ENCODE results near the gene CD47.

CD47 gene

DNA sequence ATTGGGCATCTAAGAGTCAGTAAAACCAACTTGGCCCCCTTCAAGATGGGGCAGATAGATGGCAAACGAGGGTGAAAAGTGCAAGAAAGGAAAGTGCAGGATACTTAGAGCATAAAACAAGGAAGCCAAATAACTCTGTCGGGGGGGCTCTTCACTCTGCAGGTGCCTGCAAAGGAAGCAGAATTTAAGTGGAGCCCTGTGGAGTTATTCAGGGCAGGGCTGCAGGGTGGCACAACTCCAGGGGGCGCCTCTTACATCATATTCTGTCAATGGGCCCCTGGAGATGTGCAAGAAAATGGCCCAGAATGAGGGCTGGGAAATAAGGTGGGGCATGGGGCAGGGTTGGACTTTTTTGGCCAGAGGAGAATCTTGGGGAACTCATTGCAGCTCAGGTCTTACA is 69.7 kb downstream of the CD47 start:
- H3K27me3 ChIP-seq (ENCODE audit: control insufficient read depth, insufficient read depth, low read length) = no peaks in the 10 kb centered on the region
- H3K36me3 ChIP-seq (ENCODE audit: control insufficient read depth, low read depth, low read length) = no peaks in the 10 kb centered on the region
- H3K9me3 ChIP-seq (ENCODE audit: control insufficient read depth, low read depth, low read length) = no peaks in the 10 kb centered on the region
- H3K9ac ChIP-seq (ENCODE audit: low read length) = no peak overlapping the region
- H3K27ac ChIP-seq (ENCODE audit: low read length) = no peak overlapping the region
- H3K4me3 ChIP-seq (ENCODE audit: low read length) = no peak overlapping the region
- peaks cover 15% of the 10 kb centered on the region for H3K4me1 ChIP-seq (ENCODE audit: control insufficient read depth, low read depth, low read length)

DNA sequence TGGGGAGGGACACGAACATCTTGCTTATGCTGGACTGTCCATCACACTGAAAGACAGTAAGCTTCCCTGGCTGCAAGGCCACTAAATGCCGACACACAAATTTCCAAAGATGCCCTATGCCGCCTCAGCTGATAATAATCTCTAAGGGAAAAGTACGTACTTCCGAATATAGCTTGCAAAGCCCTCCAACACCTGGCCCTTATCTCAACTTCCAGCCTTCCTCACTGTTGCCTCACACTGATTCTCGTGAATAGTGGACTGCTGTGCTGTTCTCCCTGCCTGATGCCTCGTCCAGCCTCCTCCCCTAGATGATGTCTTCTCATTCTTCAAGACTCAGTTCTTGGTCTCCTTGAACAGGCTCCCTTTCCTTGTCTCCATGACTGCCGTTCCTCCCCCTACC is 72.3 kb downstream of the CD47 start:
- H3K36me3 ChIP-seq (ENCODE audit: control insufficient read depth, low read depth, low read length) = no peaks in the 10 kb centered on the region
- H3K9me3 ChIP-seq (ENCODE audit: control insufficient read depth, low read depth, low read length) = no peaks in the 10 kb centered on the region
- no peak overlapping the region for H3K4me3 ChIP-seq (ENCODE audit: low read length)
- no peak overlapping the region for H3K9ac ChIP-seq (ENCODE audit: low read length)
- no peaks in the 10 kb centered on the region for H3K27me3 ChIP-seq (ENCODE audit: control insufficient read depth, insufficient read depth, low read length)
- H3K27ac ChIP-seq (ENCODE audit: low read length) = no peak overlapping the region
- H3K4me1 ChIP-seq (ENCODE audit: control insufficient read depth, low read depth, low read length) = peaks cover 23% of the 10 kb centered on the region

DNA sequence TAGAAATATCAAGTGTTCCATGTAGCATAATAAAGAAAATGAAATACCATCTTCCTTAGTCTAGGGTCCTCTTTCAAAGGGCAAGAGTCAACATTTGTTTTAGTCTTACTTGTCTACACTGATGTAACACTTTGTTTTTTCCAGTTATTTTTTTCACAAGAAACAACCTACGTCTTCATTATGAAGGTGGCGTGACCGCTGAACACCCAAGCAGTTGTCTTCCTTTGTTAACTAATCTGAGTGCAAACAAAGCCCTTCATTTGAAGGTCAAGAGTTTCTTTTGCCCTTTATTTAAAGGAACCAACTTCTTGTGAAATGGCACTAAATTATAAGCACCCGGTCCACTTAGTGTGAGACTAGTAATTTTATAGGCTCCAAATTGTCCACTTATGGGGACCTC is 73.2 kb downstream of the CD47 start:
- Histone ChIP-seq H3K9ac (ENCODE audit: low read length) (no peak overlapping the region), H3K27me3 (ENCODE audit: control insufficient read depth, insufficient read depth, low read length) (no peaks in the 10 kb centered on the region), H3K36me3 (ENCODE audit: control insufficient read depth, low read depth, low read length) (no peaks in the 10 kb centered on the region), H3K9me3 (ENCODE audit: control insufficient read depth, low read depth, low read length) (no peaks in the 10 kb centered on the region), H3K27ac (ENCODE audit: low read length) (no peak overlapping the region), H3K4me1 (ENCODE audit: control insufficient read depth, low read depth, low read length) (peaks cover 23% of the 10 kb centered on the region), H3K4me3 (ENCODE audit: low read length) (no peak overlapping the region)

DNA sequence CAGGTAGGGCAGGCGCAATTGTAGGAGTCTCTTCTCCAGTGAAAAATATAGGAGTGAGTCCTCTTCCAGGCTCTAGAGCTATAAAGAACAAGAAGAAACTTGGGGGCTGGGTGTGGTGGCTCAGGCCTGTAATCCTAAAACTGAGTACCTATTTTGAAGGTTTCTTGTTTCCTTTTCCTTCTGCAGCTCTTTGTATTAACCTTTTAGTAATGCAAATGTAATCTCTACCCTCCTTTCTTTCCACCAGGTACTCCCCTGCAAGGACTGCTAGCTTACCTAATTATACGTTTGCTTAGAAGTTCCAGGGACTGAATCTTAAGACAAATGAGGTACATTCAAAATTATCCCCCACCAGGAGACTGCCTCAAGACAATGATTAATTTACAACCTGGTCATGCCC is 75.9 kb downstream of the CD47 start:
- Histone ChIP-seq H3K9ac (ENCODE audit: low read length) (no peak overlapping the region), H3K4me1 (ENCODE audit: control insufficient read depth, low read depth, low read length) (peaks cover 12% of the 10 kb centered on the region), H3K36me3 (ENCODE audit: control insufficient read depth, low read depth, low read length) (no peaks in the 10 kb centered on the region), H3K27ac (ENCODE audit: low read length) (no peak overlapping the region), H3K4me3 (ENCODE audit: low read length) (no peak overlapping the region), H3K9me3 (ENCODE audit: control insufficient read depth, low read depth, low read length) (no peaks in the 10 kb centered on the region), H3K27me3 (ENCODE audit: control insufficient read depth, insufficient read depth, low read length) (no peaks in the 10 kb centered on the region)

DNA sequence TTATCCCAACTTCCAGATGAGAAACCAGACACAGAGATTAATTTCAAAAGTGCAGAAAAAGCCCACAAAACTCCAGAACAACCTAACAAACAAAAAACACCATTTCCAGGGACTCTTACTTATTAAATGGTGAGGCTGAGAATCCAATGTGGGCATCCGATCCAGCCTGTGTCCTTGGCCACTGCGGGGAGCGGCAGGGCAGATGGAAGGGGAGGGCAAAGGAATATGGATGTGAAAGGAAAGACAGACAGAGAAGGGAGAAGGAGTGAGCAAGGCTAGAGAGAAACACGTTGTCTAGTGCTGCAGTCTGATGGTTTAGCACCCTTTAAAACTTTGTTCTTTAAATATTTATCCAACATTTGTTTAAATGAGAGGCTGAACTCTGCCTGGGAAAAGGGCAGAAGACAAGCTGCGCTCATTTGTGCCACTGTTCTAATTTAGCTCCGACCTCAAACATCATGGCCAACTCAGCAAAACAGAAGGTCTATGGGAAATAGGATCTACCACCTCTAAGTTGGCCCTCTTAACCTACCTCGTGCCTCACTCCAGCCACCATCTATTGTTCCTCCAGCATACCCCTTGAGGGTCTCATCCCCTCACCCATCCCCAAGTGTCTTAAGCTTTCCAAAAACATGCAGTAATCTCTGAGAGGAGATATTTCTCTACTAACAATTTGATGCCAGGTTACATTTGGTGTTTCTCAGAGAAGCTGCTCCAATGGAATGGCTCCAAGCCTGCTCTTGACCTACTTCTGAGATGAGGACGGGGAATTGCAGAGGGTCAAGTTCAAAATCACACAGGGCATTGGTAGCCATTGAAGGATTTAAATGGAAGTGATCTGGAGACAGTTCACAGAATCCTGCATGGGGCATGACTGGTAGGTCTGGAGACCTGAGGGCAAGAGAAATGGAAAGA is 77.4 kb downstream of the CD47 start:
- H3K27me3 ChIP-seq (ENCODE audit: control insufficient read depth, insufficient read depth, low read length) = no peaks in the 10 kb centered on the region
- H3K9me3 ChIP-seq (ENCODE audit: control insufficient read depth, low read depth, low read length) = no peaks in the 10 kb centered on the region
- H3K9ac ChIP-seq (ENCODE audit: low read length) = no peak overlapping the region
- peaks cover 12% of the 10 kb centered on the region for H3K4me1 ChIP-seq (ENCODE audit: control insufficient read depth, low read depth, low read length)
- no peak overlapping the region for H3K4me3 ChIP-seq (ENCODE audit: low read length)
- H3K27ac ChIP-seq (ENCODE audit: low read length) = no peak overlapping the region
- H3K36me3 ChIP-seq (ENCODE audit: control insufficient read depth, low read depth, low read length) = no peaks in the 10 kb centered on the region

DNA sequence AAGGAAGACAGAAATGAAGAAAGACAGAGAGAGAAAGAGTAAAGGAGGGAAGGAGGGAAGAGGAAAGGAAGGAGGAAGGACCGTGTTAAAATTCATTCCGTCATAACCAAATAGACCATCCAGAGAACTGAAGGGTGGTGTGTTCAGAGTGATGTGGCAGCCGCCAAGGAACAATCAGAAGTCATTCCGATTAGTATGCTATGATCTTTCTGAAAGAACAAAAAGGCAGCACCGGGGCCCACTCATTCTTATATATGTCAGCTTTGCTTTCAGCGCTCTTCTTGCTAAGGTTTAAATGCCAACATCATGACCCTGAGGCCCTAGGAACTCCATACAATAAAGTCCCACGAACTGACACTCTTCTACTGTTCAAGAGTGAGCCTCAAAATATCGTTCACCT is 78.5 kb downstream of the CD47 start:
- Histone ChIP-seq H3K9ac (ENCODE audit: low read length) (no peak overlapping the region), H3K27me3 (ENCODE audit: control insufficient read depth, insufficient read depth, low read length) (no peaks in the 10 kb centered on the region), H3K9me3 (ENCODE audit: control insufficient read depth, low read depth, low read length) (no peaks in the 10 kb centered on the region), H3K4me1 (ENCODE audit: control insufficient read depth, low read depth, low read length) (peaks cover 8% of the 10 kb centered on the region), H3K27ac (ENCODE audit: low read length) (no peak overlapping the region), H3K4me3 (ENCODE audit: low read length) (no peak overlapping the region), H3K36me3 (ENCODE audit: control insufficient read depth, low read depth, low read length) (no peaks in the 10 kb centered on the region)

DNA sequence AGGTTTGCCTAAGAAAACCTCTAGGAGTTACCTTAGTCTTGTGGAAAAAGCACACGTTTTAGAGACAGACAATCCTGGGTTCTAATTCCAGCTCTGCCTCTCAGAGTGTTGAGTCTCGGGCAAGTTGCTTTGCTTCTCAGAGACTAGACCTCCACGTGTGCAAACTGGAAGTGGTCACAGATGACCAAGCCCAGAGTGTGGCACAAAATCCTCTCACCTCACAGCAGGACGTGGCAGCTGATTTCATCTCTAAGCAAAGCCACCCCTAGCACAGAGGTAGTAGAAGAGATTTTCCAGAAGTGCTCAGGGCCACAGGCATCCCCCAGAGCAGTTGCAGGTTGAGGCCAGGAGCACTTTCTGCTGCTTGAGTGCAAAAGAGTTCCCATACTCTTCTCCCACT is 79.2 kb downstream of the CD47 start:
- H3K27me3 ChIP-seq (ENCODE audit: control insufficient read depth, insufficient read depth, low read length) = no peaks in the 10 kb centered on the region
- H3K4me3 ChIP-seq (ENCODE audit: low read length) = no peak overlapping the region
- peaks cover 8% of the 10 kb centered on the region for H3K4me1 ChIP-seq (ENCODE audit: control insufficient read depth, low read depth, low read length)
- no peak overlapping the region for H3K27ac ChIP-seq (ENCODE audit: low read length)
- no peaks in the 10 kb centered on the region for H3K9me3 ChIP-seq (ENCODE audit: control insufficient read depth, low read depth, low read length)
- H3K9ac ChIP-seq (ENCODE audit: low read length) = no peak overlapping the region
- H3K36me3 ChIP-seq (ENCODE audit: control insufficient read depth, low read depth, low read length) = no peaks in the 10 kb centered on the region

DNA sequence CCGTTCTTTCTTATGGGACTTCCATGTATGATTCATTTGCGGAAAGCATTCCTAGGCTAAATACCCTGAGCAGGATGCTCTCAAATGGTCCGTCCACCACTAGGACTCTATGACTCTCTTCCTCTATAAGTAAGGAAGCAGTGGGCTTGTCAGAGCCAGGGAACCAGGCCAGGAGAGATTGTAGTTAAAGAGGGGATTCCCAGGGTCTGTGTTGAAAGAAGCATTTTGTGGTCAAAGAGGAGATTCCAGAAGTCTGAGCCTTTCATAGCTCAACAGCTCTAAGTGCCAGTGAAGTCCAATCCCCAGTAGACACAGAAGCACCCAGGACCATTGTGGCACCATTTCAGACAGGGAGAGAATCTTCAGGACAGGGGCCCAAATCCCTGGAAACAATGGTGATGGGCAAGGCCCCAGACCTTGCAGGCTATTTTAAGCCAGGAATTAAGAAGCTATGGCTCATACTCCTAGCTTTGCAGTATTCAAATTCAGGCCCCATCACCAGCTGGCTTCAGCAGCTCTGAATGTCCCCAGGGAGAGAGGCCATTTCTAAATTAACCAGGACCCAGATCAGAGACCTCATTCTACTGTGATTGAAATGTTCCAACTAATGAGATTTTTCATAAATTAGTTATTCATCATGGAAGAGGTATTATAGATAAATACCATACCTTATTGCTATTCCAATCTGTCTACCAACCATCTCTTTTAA is 81.7 kb downstream of the CD47 start:
- no peak overlapping the region for H3K4me3 ChIP-seq (ENCODE audit: low read length)
- no peaks in the 10 kb centered on the region for H3K36me3 ChIP-seq (ENCODE audit: control insufficient read depth, low read depth, low read length)
- no peak overlapping the region for H3K9ac ChIP-seq (ENCODE audit: low read length)

DNA sequence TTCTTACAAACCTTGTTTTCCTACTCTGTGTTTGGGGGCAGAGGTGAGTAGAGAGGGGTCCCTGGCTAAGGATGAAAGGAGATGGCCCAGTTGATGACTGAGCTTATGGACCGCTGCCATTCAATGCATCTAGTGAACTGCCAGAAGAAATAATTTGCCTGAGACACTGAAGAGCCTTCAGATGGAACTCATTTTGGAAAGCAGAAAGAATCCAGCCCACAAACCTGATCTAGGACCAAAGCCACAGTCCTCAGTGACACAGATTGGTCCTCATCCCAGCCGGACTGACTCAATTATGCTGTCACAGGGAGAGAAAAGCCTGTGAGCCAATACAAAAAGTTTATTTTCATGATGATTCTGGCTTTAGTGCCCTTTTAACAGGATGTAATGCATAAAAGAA is 82.7 kb downstream of the CD47 start:
- H3K27ac ChIP-seq (ENCODE audit: low read length) = no peak overlapping the region

More for the DNA sequence above, 81.7 kb downstream of the CD47 start:
- Histone ChIP-seq H3K4me1 (ENCODE audit: control insufficient read depth, low read depth, low read length) (no peaks in the 10 kb centered on the region), H3K27ac (ENCODE audit: low read length) (no peak overlapping the region), H3K27me3 (ENCODE audit: control insufficient read depth, insufficient read depth, low read length) (no peaks in the 10 kb centered on the region), H3K9me3 (ENCODE audit: control insufficient read depth, low read depth, low read length) (no peaks in the 10 kb centered on the region)

DNA sequence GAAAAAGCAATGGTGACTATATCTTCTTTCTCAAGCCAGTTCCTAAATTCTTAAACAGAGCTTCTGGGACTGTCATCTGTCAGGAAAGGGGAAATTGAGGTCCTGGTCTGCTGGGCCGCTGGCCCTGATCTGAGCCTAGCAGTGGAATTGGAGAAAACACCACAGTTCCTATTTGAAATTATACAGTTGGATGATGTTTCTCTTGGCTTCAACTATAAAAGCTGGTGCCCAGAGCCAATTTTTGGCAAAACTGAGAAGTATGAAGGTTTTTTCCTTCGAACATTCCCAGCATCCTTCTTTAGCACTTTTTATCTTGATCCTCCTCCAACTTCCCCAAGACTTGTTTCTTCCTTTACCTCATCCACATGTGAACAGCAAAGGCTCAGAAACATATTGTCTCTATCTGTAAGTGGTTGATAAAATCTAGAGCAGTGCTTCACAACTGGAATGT is 83.9 kb downstream of the CD47 start:
- no peak overlapping the region for H3K9ac ChIP-seq (ENCODE audit: low read length)
- H3K9me3 ChIP-seq (ENCODE audit: control insufficient read depth, low read depth, low read length) = no peaks in the 10 kb centered on the region
- H3K4me3 ChIP-seq (ENCODE audit: low read length) = no peak overlapping the region
- no peak overlapping the region for H3K27ac ChIP-seq (ENCODE audit: low read length)
- H3K36me3 ChIP-seq (ENCODE audit: control insufficient read depth, low read depth, low read length) = no peaks in the 10 kb centered on the region
- H3K4me1 ChIP-seq (ENCODE audit: control insufficient read depth, low read depth, low read length) = no peaks in the 10 kb centered on the region
- no peaks in the 10 kb centered on the region for H3K27me3 ChIP-seq (ENCODE audit: control insufficient read depth, insufficient read depth, low read length)

More for the DNA sequence above, 82.7 kb downstream of the CD47 start:
- Histone ChIP-seq H3K4me3 (ENCODE audit: low read length) (no peak overlapping the region), H3K36me3 (ENCODE audit: control insufficient read depth, low read depth, low read length) (no peaks in the 10 kb centered on the region), H3K27me3 (ENCODE audit: control insufficient read depth, insufficient read depth, low read length) (no peaks in the 10 kb centered on the region), H3K9ac (ENCODE audit: low read length) (no peak overlapping the region), H3K4me1 (ENCODE audit: control insufficient read depth, low read depth, low read length) (no peaks in the 10 kb centered on the region), H3K9me3 (ENCODE audit: control insufficient read depth, low read depth, low read length) (no peaks in the 10 kb centered on the region)

DNA sequence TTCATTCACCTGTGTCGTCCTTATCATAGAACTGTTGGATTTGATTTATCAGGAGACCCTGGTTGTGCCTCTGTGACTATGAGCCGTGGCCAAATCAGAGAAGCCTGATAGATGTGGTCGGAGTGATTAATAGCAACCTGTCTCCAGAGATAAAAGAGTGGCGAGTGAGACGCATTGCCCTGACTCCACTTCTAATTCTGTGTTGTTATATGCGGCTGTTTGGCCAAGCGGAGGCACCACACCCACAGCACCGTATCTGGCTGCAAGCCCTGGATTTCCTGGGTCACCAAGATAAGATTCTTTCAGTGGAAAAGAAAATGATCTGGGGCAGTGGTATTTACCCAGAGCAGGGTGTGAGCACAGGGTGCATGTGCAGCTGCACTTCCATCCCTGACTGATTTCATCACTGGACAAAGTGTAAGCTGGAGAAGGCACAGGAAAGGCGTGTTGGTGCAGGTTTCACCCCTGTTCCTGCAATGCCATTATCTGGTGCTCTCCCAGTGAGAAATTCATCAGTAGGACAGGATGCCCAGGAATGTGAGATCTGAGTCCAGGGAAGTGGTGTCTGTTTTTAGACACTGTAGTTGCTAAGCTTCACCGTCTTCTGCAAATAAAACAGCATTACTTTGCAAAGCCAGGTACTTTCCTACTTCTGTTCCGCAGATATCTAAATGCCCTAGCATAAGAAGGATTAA is 84.6 kb downstream of the CD47 start:
- no peaks in the 10 kb centered on the region for H3K27me3 ChIP-seq (ENCODE audit: control insufficient read depth, insufficient read depth, low read length)
- H3K4me3 ChIP-seq (ENCODE audit: low read length) = no peak overlapping the region
- no peak overlapping the region for H3K9ac ChIP-seq (ENCODE audit: low read length)
- no peaks in the 10 kb centered on the region for H3K36me3 ChIP-seq (ENCODE audit: control insufficient read depth, low read depth, low read length)
- no peaks in the 10 kb centered on the region for H3K4me1 ChIP-seq (ENCODE audit: control insufficient read depth, low read depth, low read length)
- no peaks in the 10 kb centered on the region for H3K9me3 ChIP-seq (ENCODE audit: control insufficient read depth, low read depth, low read length)
- no peak overlapping the region for H3K27ac ChIP-seq (ENCODE audit: low read length)
